Keratinocyte (primary cell): ENCODE data around the gene DNAH11. TPM values are rescaled to one million over a fixed set of nuclear protein-coding genes. Genes with fewer than 3 reads are reported as not detected.
"Not testable (repeated sequence)": the region's sequence is repeated elsewhere in the genome, so short reads cannot be mapped to it uniquely, and the experiment has no call there.

Source experiments
- DNase-seq: peaks from one replicate; pipeline ENCODE4 v3.0.0-alpha.2; 2011; ENCODE audit warnings: low read depth, missing footprints, low spot score
- FAIRE-seq: peaks from 2 replicates; lab custom pipeline; 2011; peaks lifted over from hg19 to GRCh38; lab: Jason Lieb, UNC
- H2AFZ ChIP-seq: 2 replicates; pipeline ENCODE4 v1.6.0; 2012; ENCODE audit warnings: low read length, control low read depth, inconsistent platforms; ENCODE audit not compliant: control insufficient read depth
- H3K27ac ChIP-seq: 2 replicates; pipeline ENCODE4 v1.5.1; 2011; ENCODE audit warnings: low read length; ENCODE audit not compliant: control insufficient read depth, insufficient read depth
- H3K27me3 ChIP-seq: 3 replicates; pipeline ENCODE4 v1.6.0; 2011; ENCODE audit warnings: low read length; ENCODE audit not compliant: control insufficient read depth, insufficient read depth; ENCODE audit errors: extremely low read depth
- H3K36me3 ChIP-seq, 2 experiments: 2 replicates in 1 of 2; 3 replicates in 1 of 2; pipeline ENCODE4 v1.5.1; 2011; ENCODE audit warnings: low read length in 2 of 2, mild to moderate bottlenecking in 1 of 2; ENCODE audit not compliant: control insufficient read depth in 2 of 2, insufficient read depth in 2 of 2; ENCODE audit errors: extremely low read depth in 1 of 2
- H3K4me1 ChIP-seq: 3 replicates; pipeline ENCODE4 v1.5.1; 2011; ENCODE audit warnings: low read length; ENCODE audit not compliant: control insufficient read depth, insufficient read depth; ENCODE audit errors: extremely low read depth
- H3K4me2 ChIP-seq: 3 replicates; pipeline ENCODE4 v1.6.0; 2011; ENCODE audit warnings: low read depth, low read length; ENCODE audit not compliant: control insufficient read depth, insufficient read depth; ENCODE audit errors: extremely low read depth
- H3K4me3 ChIP-seq, 3 experiments: fragments of 200-600 bp in 1 of 3; sonication (generic) in 1 of 3; 2 replicates in 2 of 3; 3 replicates in 1 of 3; pipeline ENCODE4 v1.5.1; 2011 to 2016; ENCODE audit warnings: low read length in 3 of 3, mild to moderate bottlenecking in 3 of 3, control low read depth in 2 of 3, inconsistent platforms in 1 of 3, low read depth in 1 of 3, mixed read lengths in 1 of 3, mixed run types in 1 of 3, moderate library complexity in 1 of 3; ENCODE audit not compliant: control insufficient read depth in 2 of 3, insufficient read depth in 2 of 3; ENCODE audit errors: extremely low read depth in 1 of 3
- H3K79me2 ChIP-seq: 2 replicates; pipeline ENCODE4 v1.6.0; 2012; ENCODE audit warnings: low read length; ENCODE audit not compliant: control insufficient read depth, insufficient read depth
- H3K9ac ChIP-seq: 3 replicates; pipeline ENCODE4 v1.6.0; 2011; ENCODE audit warnings: low read length; ENCODE audit not compliant: control insufficient read depth, insufficient read depth; ENCODE audit errors: extremely low read depth
- H3K9me1 ChIP-seq: 3 replicates; pipeline ENCODE4 v1.6.0; 2011; ENCODE audit warnings: low read length; ENCODE audit not compliant: control insufficient read depth, insufficient read depth; ENCODE audit errors: extremely low read depth
- H3K9me3 ChIP-seq: 2 replicates; pipeline ENCODE4 v1.5.1; 2012; ENCODE audit warnings: low read depth, low read length; ENCODE audit not compliant: control insufficient read depth
- H4K20me1 ChIP-seq: 3 replicates; pipeline ENCODE4 v1.6.0; 2011; ENCODE audit warnings: low read length; ENCODE audit not compliant: control insufficient read depth, insufficient read depth; ENCODE audit errors: extremely low read depth
- CTCF ChIP-seq, 3 experiments: IDR thresholded peaks in 1 of 3; conservative IDR thresholded peaks in 1 of 3; optimal IDR thresholded peaks in 1 of 3; 2 replicates in 2 of 3; 3 replicates in 1 of 3; pipeline versions ENCODE3 to v1.5.1; 2011; ENCODE audit warnings: low read length in 3 of 3, mild to moderate bottlenecking in 3 of 3, moderate library complexity in 2 of 3, control low read depth in 1 of 3, inconsistent platforms in 1 of 3; ENCODE audit not compliant: insufficient read depth in 2 of 3; ENCODE audit errors: extremely low read depth in 1 of 3
- EZH2 ChIP-seq: IDR thresholded peaks from one replicate; pipeline ENCODE4 v1.6.1; 2012; ENCODE audit warnings: inconsistent platforms, mild to moderate bottlenecking, low read length, moderate library complexity
- dilution Hi-C: fragments of 300-500 bp; cut with MboI; formaldehyde crosslinking; loops from one replicate; pipeline ENCODE4 v1.7.0; 2020; ENCODE audit warnings: low sequenced_read_pairs; ENCODE audit not compliant: extremely low pct_ligation_motif_present
- polyA plus RNA-seq, 5 experiments: library from polyadenylated mRNA; depleted of rRNA in 3 of 5; stranded (reverse) in 3 of 5; stranded (forward) in 1 of 5; unstranded in 1 of 5; fragments of >200 nt; gene quantifications; 1 replicate in 1 of 5; 2 replicates in 3 of 5; 3 replicates in 1 of 5; pipeline versions ENCODE4 v1.2.1 to v1.2.3, GENCODE V29; 2011 to 2012; ENCODE audit warnings: missing spikeins in 2 of 5, low read depth in 1 of 5, low replicate concordance in 1 of 5

The DNAH11 gene
- polyA plus RNA-seq, 1 donor (not counting 4 experiments of a cell fraction or from before 2014, with no cell fraction given) = 0.21 TPM

GRCh38 chr7:21927693-21928092, 384.9 kb downstream of the DNAH11 start:
- H3K36me3 ChIP-seq = no peaks in the 10 kb centered on the region
- H3K79me2 ChIP-seq = peaks cover 16% of the 10 kb centered on the region
- H3K4me3 ChIP-seq = no peak overlapping the region
- FAIRE-seq (no peak), DNase-seq (no peak)
- no peak overlapping the region for H2AFZ ChIP-seq
- dilution Hi-C loops = no loop called here
- TF ChIP-seq CTCF (optimal IDR thresholded peaks at IDR 0.05 in 1 of 3, IDR thresholded peaks at IDR 0.05 in 1 of 3, conservative IDR thresholded peaks at IDR 0.05 in 1 of 3; ENCODE audit: extremely low read depth in 1 of 3, insufficient read depth in 2 of 3, low read length in 3 of 3) (no peak), EZH2 (no peak)
- no peaks in the 10 kb centered on the region for H3K27me3 ChIP-seq
- H3K27ac ChIP-seq = no peak overlapping the region
- no peaks in the 10 kb centered on the region for H3K9me3 ChIP-seq
- H4K20me1 ChIP-seq = no peaks in the 10 kb centered on the region
- no peak overlapping the region for H3K9ac ChIP-seq
- H3K9me1 ChIP-seq = no peaks in the 10 kb centered on the region
- no peak overlapping the region for H3K4me2 ChIP-seq
- peaks cover 5% of the 10 kb centered on the region for H3K4me1 ChIP-seq

- dilution Hi-C loops, H3K27me3 ChIP-seq: not testable (repeated sequence)
These were observed 390.5 kb downstream of the DNAH11 start for GRCh38 chr7:21933293-21933692.

GRCh38 chr7:21934808-21935207, 392.0 kb downstream of the DNAH11 start:
- H3K27me3 ChIP-seq = no peaks in the 10 kb centered on the region
- H2AFZ ChIP-seq = no peak overlapping the region
- no peak overlapping the region for H3K4me2 ChIP-seq
- no peak overlapping the region for H3K9ac ChIP-seq
- H3K79me2 ChIP-seq = peaks cover 39% of the 10 kb centered on the region
- peaks cover 4% of the 10 kb centered on the region for H3K4me1 ChIP-seq
- no peak for TF ChIP-seq EZH2
- TF ChIP-seq CTCF (optimal IDR thresholded peaks at IDR 0.05 in 1 of 3, IDR thresholded peaks at IDR 0.05 in 1 of 3, conservative IDR thresholded peaks at IDR 0.05 in 1 of 3; ENCODE audit: extremely low read depth in 1 of 3, insufficient read depth in 2 of 3, low read length in 3 of 3) = no peak
- H3K4me3 ChIP-seq = no peak overlapping the region
- H4K20me1 ChIP-seq = no peaks in the 10 kb centered on the region
- H3K36me3 ChIP-seq = peaks cover 0 to 10% of the 10 kb centered on the region in 2 experiments
- no peak for DNase-seq
- FAIRE-seq = peak; percentile 20
- dilution Hi-C loops = no loop called here
- no peaks in the 10 kb centered on the region for H3K9me1 ChIP-seq
- H3K27ac ChIP-seq = no peak overlapping the region
- H3K9me3 ChIP-seq = no peaks in the 10 kb centered on the region

More at GRCh38 chr7:21933293-21933692, 390.5 kb downstream of the DNAH11 start:
- not testable (repeated sequence) for H3K4me1 ChIP-seq, FAIRE-seq, H3K9ac ChIP-seq, DNase-seq, H3K9me1 ChIP-seq, H3K36me3 ChIP-seq, H3K27ac ChIP-seq, H3K4me3 ChIP-seq, H3K9me3 ChIP-seq, H2AFZ ChIP-seq, H3K4me2 ChIP-seq, H4K20me1 ChIP-seq
- peaks cover 33% of the 10 kb centered on the region for H3K79me2 ChIP-seq
